GM18951 (cell line): ENCODE data around the gene POLH.
"Not testable (repeated sequence)": the region's sequence is repeated elsewhere in the genome, so short reads cannot be mapped to it uniquely, and the experiment has no call there.

Experiments used
- POLR2A ChIP-seq: IDR thresholded peaks from 4 replicates; pipeline ENCODE4 v1.6.1; 2011; ENCODE audit warnings: mild to moderate bottlenecking; ENCODE audit not compliant: insufficient read length, insufficient read depth; ENCODE audit errors: extremely low read depth
- in situ Hi-C: fragments of 300-500 bp; cut with MboI; formaldehyde crosslinking; loops from one replicate; pipeline ENCODE4 v1.12.0; 2022; ENCODE audit warnings: low sequenced_read_pairs, mixed read lengths, inconsistent platforms; ENCODE audit not compliant: unreplicated experiment

The POLH gene

DNA sequence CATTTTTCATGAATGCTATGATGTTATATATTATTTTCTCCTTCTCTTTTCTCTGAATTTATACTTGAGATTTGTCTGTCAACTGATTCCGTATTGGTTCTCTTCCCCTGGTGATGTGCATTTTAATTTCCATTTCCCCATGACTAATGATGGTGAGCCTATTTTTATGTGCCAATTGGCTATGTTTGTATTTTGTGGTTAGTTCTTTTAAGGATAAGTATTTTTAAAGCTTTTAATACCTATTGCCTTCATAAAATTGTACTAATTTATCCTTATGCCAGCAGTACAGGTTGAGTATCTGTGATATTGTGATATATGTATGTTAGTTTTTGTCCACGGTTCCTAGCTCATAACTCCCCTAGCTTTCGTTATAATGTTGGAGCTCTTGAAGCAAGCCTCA is 2.8 kb downstream of the POLH start:
- in situ Hi-C loops = no loop called here
- no peak for TF ChIP-seq POLR2A

DNA sequence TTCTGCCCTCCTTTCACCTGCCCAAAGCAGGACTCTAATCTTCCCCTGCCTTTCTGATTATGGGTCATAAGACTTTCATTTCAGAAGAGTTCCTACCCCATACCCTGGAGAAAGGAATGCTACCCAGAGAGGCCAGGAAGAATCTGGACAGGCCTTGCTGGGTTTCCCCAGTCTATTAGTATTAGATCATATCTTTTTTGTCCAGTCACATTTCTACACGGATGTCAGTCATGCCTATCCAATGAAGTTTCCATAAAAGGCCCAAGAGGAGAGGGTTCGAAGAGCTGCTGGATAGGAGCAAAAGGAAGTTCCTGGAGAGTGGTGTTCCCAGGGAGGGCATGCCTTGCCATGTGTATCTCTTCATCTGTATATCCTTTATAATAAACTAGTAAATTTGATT is 3.2 kb downstream of the POLH start:
- TF ChIP-seq POLR2A = no peak
- in situ Hi-C loops = no loop called here

DNA sequence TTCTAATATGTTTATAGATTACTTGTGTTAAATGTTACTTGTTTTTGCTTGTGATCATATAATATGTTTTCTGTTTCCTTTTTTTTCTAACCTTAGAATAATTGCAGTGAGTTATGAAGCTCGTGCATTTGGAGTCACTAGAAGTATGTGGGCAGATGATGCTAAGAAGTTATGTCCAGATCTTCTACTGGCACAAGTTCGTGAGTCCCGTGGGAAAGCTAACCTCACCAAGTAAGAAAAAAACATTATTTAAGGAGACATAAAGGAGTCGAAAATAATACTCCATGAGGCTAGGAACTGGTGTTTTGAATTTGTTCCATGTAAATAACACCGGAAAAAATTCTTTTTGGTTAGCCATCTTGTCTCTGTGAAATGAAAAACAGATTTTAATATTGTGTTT is 6.9 kb downstream of the POLH start:
- TF ChIP-seq POLR2A = no peak
- in situ Hi-C loops = no loop called here

DNA sequence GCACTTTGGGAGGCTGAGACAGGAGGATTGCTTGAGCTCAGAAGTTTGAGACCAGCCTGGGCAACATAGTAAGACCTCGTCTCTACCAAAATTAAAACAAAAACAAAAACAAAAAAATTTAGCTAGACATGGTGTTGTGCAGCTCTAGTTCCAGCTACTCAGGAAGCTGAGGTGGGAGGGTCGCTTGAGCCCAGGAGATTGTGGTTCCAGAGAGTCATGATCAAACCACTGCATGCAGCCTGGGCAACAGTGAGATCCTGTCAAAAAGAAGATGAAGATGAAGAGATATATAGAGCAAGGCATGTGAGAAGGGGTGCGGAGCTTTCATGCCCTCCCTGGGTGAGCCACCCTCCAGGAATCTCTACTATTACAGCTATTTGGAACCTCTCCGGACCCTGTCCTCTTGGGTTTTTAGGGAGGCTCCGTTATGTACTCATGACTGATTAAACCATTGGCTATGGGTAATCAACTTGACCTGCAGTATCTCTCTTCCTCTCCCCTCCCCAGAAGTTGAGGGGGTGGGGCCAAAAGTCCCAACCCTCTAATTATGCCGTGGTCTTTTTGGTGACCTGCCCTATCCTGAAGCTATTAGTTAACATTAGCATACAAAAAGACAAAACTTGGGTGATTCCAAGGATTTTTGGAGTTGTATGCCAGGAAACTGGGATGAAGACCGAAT is 9.0 kb downstream of the POLH start:
- TF ChIP-seq POLR2A = no peak
- in situ Hi-C loops = no loop called here

DNA sequence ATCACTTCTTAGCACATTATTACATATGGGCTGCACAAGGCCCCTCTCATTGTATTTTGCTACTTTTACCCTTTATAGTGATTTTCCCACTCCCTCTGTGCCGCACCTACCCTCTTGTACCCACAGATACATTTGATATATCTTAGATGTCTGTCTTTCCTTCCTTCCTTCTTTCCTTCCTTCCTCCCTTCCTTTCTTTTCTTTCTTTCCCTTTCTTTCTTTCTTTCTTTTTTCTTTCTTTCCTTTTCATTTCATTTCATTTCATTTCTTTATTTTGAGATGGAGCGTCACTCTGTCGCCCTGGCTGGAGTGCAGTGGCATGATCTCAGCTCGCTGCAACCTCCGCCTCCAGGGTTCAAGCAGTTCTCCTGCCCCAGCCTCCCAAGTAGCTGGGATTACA is 12.2 kb downstream of the POLH start:
- TF ChIP-seq POLR2A = no peak
- in situ Hi-C loops = no loop called here

DNA sequence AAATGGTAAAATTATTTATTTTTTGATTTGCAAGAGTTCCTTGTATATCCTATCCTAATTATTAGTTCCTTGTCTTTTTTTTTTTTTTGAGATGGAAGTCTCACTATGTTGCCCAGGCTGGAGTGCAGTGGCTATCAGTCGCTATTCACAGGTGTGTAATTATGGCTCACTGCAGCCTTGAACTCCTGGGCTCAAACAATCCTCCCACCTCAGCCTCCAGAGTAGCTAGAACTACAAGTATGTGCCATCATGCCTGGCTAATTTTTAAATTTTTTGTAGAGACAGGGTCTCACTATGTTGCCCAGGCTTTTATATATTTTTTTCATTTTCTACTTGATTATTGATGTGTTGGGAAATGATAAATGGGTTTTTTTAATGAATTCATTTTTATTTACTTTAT is 13.6 kb downstream of the POLH start:
- in situ Hi-C loops = not testable (repeated sequence)

DNA sequence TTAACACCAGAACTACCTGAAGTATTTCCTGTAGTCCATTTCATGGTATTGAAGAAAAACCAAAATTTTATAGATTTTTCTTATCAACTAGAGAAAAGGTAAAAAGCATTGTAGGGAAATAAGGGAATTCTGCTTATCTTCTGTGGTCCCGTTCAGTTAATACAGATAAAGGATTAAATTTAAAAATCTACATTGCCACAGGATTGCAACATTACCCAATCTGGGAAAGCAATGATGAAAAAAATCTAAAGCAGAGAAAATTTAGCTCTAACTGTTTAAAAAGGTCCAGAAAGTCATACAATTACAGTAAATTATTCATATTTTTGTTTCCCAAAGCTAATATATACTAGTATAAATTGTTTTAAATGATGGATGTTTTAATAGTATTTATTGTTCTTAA is 18.0 kb downstream of the POLH start:
- in situ Hi-C loops = no loop called here
- TF ChIP-seq POLR2A = no peak

DNA sequence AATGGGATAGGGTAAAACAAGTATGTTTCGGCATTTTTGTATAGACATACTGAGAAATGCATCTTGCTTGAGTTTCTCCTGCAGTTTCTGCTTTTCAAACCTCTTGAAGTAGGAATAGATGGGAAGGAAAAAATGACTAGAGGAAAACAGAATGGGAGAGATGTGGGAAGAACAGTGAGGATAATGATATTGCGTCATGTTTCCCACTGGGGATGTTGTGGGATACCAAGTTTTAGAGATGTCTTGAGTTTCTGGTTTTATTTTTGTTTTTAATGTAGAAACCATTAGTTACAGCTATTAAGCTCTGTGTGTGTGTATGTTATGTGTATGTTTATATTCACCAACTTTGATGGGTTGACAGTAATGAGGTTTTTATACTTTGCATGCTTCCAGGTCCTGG is 24.6 kb downstream of the POLH start:
- no peak for TF ChIP-seq POLR2A
- in situ Hi-C loops = no loop called here

DNA sequence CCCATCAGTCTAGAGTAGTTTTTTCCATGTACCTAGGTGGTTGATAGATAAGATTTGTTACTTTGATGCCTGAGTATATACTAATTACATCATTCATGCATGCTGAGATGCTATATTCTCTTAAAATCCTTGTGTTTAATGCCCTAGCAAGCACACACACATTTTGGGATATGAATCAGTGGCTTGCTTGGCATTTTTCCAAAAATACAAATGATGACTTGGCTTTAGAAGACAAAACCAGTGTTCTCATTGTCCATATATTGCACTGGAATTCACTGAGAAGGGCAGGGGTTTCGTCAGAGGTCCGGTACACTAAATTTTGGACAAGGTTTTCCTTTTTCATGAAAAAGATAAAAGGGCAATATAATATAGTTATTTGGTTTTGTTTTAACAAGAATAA is 28.2 kb downstream of the POLH start:
- no peak for TF ChIP-seq POLR2A
- in situ Hi-C loops = no loop called here

DNA sequence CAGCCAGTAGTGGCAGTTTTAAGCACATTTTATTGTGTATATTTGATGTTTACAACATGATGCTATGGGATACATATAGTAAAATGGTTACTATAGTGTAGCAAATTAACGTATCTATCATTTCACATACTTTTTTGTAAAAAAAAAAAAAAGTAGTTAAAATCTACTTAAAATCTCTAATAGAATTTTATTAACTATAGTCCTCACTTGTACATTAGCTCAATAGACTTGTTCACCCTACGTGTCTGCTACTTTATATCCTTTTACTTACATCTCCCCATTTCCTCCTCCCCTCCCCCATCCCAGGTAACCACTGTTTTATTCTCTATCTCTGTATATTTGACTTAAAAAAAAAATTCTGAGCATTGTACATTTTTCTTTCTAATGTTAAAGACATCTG is 30.0 kb downstream of the POLH start:
- no peak for TF ChIP-seq POLR2A
- in situ Hi-C loops = no loop called here

DNA sequence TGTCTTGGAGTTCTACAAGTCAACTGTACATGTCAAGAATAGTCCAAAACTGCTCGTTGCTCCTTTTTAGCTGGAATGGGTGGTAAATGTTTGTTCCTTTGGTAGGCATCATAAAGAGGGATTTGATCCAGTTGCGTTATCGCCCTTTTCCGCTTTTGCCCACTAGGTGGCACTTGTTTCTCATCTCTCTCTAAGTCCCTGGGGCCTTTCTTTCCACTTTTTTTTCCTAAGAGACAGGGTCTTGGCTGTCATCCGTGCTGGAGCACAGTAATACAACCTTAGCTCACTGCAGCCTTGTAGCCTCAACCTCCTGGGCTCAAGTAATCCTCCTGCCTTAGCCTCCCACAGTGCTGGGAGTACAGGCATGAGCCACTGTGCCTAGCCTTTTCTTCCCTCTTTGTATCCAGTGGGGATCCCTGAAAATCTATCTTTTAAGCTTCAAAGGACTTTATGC is 32.4 kb downstream of the POLH start:
- in situ Hi-C loops = no loop called here
- no peak for TF ChIP-seq POLR2A

DNA sequence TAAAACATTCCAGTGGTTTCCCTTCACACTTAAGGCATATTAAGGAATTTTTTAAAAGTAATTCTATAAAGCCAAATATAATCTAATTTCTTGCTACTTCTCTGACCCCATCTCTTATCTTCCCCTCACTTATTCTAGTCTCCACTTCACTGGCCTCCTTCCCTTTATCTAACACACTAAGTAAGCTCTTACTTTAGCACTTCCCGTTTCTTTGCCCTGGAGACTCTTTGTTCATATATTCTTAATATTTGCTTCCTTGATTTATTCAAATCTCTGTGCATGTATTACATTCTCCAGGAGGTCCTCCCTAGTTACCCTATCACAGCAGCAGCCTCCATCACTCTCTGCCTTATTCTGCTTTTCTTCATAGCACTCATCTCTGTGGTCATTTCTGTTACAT is 32.8 kb downstream of the POLH start:
- in situ Hi-C loops = no loop called here
- no peak for TF ChIP-seq POLR2A

DNA sequence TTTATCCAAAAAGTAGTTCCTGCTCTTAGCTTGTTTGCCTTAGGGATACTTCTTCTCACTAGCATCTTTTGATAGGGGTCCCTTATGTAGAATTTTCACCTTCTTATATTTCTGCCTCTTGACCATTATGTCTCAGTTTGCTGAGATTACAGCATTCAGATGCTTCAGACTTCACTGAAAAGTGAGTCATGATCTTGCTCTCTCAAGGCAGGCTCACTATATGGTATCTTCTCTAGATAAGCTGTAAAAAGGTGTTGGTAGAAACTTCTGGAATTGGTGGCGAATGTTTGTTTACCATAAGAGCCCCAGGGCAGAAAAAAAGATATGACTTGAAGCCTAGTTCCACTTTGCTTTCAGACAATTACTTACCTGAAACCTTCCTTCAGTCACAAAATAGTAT is 33.4 kb downstream of the POLH start:
- no peak for TF ChIP-seq POLR2A
- in situ Hi-C loops = no loop called here

DNA sequence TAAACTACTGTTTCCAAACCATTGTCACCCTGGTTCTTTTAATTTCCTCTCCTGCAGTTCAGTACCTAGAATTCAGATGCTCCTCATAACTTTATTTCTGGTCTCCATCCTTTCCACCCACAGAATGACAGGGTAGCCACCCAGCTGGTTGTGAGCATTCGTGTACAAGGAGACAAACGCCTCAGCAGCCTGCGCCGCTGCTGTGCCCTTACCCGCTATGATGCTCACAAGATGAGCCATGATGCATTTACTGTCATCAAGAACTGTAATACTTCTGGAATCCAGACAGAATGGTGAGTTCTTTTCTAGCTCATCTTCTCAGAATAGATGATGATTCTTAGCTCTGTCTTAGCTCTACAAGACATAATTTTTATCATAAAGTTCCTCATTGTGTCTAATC is 34.4 kb downstream of the POLH start:
- no peak for TF ChIP-seq POLR2A
- in situ Hi-C loops = no loop called here
